Renal pelvis (tissue), 4 donors: Measurements from ENCODE around the gene FLRT2. TPM values are rescaled to one million over a fixed set of nuclear protein-coding genes. Genes with fewer than 3 reads are reported as not detected.
A peak's percentile ranks its signal among the peaks of the same experiment; 100 is the strongest.

Experiments used
- DNase-seq: peaks from one replicate; pipeline ENCODE4 v3.0.0-alpha.2; 2013
- polyA plus RNA-seq, 3 donors: library from polyadenylated mRNA; unstranded; fragments of 120-200 nt; gene quantifications; one replicate each; pipeline ENCODE4 v1.2.1, GENCODE V29; 2013; ENCODE audit not compliant: insufficient read length in 3 of 3

Gene FLRT2
- polyA plus RNA-seq, 3 donors, result 204 to 245 (median 221) TPM

DNA sequence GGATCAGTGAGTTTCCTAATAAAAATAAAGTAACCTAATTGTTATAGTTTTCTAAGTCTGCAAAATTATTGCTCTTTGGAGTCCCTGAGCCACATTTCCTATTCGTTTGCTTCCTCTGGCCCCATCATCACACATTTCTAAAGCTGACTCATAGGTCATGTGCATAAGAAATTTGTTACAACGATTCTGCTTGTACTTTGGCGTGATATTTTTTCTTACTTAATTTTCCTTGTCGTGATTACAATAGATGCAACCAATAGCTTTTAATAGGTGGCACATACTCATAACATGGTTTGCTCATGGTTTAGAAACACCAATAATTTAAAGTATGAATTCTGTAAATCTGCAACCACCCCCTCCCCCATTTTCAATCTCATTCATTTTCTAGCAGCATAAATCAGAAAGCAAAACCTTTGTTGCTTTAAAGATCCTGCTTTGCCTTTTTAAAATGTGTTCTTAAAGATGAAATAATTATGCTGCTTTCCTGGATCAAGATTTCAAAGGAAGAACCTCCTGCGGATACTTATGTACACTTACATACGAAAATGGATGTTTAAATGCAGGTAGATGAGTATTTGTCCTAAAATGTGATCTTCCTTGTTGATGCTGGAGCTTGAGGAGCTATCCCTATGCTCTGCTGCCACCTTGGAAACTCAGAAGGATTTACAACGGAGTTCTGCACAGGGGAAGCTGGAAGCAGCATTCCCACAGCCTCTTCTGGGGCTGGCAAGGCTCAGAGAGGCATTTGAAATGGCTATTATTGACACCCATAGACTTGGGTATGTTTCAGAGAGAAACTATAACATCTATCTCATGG is 1.7 kb upstream of the FLRT2 start:
- peak; percentile 73 for DNase-seq

DNA sequence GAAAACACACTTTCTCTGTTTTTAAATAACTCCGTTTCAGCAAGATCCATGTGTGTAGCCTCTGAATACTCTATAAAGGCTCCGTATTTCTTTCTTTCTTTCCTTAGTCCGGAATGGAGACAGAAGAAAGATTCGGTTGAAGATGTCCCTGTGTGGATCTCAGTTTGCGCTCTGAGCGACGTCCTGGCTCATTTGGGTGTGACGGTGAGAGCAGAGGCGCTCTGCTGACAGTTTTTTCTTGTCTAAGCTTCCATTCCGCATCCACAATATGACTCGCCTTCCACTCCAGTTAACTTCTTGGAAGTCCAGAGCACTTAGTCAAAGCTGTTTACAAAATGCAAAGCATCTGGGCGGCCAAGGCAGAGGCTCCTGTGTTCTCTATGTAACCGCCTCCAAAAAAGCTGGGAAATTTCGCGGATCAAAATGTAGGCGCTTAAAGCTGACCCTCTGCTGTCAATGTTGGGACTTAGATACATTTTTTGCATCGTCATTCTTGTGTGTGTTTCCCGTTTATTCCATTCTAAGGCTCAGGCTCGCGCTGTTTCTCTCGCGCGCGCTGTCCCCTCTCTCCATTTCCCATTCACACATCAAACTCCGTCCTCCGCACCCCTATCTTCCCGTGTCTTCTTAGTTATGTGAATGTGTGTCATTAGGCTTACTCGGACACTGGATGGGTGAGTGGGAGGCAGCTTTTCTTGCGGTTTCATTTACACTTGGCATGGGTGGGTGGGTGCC is 880 bp upstream of the FLRT2 start:
- DNase-seq, result peak; percentile 36

- DNase-seq, result no peak
Measured at GRCh38 chr14:85530626-85531025, 682 bp downstream of the FLRT2 start.

- DNase-seq, result no peak
Measured at GRCh38 chr14:85531141-85531586, 1.2 kb downstream of the FLRT2 start.

DNA sequence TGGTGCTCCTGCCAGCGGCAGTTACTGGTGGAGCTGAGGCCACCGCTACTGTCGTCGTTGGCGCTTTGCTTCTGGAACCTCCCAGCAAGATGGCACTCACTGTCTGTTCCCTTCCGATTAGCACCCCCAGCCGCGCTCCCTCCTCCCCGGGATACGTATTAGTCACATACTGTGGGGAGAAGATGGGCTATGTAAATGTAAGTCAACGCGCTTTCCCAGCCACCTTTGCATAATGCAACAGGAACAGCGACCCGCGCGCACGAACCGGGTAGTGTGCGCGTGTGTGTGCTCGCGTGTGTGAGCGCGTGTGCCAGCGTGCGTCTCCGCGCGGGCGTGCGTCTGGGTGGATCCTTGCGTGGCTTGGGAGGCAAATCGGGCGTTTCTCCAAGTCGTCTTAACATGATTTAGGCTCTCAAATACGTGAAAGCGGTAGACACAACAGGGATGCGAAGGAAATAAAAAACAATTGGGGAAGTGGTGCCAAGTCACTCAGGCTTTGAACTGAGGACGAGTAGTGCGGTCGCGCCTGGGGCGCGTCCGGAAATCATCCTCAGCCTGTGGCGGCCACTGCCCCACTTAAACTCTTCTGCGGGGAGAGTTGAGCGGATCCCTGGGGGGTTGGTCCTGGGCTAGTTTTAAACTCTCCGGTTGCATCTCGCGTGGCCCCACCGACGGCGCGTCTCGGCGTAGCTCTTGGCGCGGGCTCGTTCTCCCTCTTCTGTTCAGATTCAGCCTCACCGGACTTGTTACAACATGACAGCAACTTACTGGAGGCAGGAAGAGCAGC is 1.8 kb downstream of the FLRT2 start:
- peak; percentile 69 for DNase-seq

DNA sequence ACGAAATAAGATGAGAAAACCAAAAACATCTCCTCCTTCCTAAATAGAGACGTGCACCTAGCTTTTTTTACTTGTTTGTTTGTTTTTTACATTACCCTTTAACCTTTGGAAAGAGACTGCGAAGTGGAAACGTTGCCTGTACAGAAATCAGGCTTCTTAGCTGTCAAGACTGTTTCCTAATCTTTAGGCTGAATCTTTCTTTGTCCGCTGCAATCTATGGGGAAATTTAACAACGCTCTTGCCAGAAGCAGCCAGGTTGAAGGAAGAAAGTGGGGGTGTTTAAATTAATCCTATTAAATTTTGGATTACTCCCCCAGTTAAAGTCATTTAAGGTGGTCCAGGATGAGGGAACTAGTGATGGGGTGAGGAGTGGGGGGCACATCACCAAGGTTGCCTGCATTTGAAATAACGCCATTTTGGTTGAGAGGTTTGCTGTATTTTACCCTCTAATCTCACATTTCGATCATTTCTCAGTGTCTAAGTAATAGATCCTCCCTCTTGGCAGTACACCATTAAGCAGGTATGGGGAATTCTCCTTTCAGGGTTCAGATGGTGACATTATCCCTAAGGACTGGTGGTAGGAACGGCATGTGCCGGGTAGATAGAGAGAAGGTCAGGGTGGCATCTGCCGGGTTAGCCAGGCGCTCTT is 2.6 kb downstream of the FLRT2 start:
- peak; percentile 23 for DNase-seq

GRCh38 chr14:85533023-85533860 is 3.3 kb downstream of the FLRT2 start:
- peak; percentile 87 for DNase-seq

DNA sequence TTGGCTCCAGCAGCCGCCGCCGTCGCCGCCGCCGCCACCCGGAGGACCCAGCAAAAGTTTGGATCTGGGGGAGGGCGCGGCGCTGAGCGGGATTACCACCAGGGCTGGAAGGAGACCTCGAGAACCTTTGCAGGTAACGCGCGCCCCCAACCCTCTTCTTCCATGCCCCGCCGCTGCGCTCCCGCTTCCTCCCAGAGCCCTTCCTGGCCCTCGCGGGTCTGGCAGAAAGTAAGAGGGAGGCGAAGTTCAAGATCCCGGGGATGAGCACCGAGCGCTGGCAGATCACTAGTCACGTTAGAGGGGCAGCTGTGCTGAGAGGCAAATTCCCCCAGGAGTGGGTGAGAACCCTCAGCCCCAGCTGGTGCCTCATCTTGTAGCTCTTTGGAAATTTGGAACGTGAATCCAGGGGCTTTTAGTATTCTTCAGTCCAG is 3.9 kb downstream of the FLRT2 start:
- no peak for DNase-seq

DNA sequence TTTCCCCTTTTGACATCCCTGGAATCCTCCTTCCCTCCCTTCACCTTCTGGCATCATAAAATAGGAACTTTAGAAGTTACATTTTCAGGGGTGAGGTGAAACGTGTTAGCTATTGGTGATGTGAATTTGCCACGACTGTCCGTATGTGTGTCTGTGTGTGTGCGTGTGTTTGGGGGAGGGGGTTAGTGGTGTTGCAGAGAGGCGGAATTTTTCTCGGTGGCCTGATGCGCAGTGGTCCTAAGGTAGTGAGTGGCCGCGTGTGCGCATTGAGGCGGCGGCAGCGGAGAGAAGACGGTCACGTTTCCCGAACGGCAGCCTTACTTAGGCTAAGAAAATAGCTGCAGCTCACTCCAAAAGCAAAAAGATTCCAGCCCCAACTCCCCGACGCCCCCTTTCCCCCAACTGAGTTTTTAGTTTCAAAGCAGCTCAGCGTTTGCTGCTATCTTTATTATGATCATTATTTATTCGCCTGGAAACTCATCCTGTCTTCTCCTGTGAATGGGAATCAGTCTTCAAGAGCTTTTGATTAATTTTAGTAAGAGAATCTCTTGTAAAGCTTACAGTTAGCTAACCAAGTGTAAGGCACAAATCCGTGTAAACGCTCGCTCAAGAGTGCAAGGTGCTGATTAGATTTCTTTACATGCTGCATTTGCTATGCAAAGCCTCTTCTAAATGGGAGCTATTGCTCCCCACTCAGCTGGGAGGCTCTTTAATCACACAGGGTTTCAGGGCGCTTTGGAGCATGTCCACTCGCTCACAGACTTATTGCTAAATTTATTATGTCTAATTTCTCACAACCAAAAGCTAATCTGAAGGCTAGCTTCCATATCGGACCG is 4.7 kb downstream of the FLRT2 start:
- peak; percentile 26 for DNase-seq

- DNase-seq, result no peak
Measured at GRCh38 chr14:85535321-85535720, 5.4 kb downstream of the FLRT2 start.

DNA sequence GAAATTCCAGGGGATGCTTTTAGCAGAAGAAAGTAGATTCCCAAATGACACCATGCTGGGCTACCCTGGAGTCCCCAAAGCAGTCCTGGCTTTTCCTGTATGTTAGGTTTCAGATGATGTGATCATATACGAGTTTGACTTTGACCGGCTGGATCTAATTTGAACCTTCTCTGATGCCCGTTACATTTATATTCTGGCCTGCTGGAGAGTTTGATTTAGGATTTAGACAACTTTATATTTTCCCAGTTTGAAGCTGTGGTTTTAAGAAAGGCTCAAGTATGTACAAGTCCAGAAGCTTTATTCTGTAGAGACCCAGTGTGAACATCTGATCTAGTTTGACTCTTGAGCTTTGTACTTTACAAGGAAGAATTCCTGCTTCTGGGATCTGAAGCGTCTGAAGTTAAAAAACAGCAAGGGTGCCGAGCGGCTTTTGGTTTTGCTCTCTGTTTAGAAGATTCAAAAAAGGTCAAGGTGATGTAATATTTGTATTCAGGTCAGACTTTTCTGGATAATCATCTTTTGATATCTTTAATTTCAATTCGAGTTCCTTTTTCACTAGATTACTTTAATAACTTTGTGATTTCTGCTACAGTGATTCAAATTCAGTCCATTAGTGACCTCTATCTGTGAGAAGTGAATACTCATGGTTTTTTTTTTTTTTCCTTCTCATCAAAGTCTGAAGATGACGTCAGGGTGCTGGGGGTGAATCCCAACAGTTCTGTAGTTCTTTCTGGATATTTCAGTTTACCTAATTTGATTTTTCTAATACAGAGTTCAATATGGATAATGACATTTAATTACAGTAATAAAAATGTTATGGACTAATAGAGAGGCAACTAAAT is 6.3 kb downstream of the FLRT2 start:
- peak; percentile 44 for DNase-seq

GRCh38 chr14:85536833-85537190 is 6.9 kb downstream of the FLRT2 start:
- peak; percentile 42 for DNase-seq

- DNase-seq, result no peak
Measured at GRCh38 chr14:85537526-85537925, 7.6 kb downstream of the FLRT2 start.

DNA sequence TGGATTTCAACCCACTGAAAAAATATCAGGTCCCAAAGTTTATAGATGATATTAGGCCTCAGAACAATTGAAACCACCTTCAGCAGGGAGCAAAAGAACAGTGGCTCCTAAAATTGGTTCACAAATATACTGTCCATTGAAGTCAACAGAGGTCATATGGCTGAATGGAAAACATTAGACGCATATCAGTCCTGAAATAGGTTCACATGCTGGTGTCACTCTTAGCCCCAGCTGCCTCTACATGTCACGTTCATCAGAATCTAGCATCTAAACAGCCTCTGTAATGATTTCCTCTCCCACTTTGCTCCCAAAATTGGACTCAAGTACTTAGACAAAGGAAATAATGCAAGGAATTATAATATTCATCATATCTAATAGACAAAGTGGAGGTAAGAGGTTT is 8.7 kb downstream of the FLRT2 start:
- no peak for DNase-seq

GRCh38 chr14:85539510-85539909 is 9.6 kb downstream of the FLRT2 start:
- DNase-seq, result no peak

DNA sequence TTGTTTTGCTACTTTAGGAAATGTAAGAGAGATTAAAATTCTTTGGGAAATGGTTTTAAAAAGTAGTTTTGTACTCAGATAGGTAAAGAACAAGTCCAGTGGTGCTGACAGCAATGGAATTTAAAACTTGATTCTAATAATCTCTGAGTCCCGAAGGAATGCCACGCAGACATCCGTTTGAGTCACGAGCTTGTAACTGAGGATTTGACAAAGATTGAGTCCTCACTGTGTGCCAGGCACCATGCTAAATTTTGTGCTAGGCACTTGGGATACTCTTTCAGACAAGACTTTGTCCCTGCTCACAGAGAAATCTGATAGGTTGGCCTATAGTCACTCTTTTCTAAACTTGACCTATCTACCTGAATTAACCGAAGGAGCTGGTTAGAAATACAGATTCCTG is 12.7 kb downstream of the FLRT2 start:
- DNase-seq, result no peak

- no peak for DNase-seq
Measured at GRCh38 chr14:85545738-85546137, 15.8 kb downstream of the FLRT2 start.

- no peak for DNase-seq
Measured at GRCh38 chr14:85546390-85546789, 16.4 kb downstream of the FLRT2 start.

DNA sequence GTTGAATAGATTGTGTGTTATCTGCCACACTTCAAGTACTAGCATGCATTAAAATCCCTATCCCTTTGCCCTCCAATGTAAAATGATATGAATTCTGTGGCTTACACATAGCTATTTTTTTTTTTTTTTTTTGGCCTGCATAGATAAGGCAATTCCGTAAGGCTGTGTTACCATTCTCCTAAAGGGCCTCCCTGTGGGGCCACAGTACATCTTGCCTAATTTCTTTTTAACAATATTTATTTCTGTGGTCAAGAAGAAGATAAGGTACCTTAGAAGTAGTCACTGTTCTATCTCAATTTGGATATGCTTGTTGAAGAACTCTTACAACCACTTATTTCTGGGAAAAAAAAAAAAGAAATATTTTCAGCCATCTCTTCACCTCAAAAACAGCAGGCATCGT is 19.8 kb downstream of the FLRT2 start:
- no peak for DNase-seq
